Sigmoid colon (tissue), 7 donors: ENCODE results near the gene NEO1. TPM values are rescaled to one million over a fixed set of nuclear protein-coding genes. Genes with fewer than 3 reads are reported as not detected.
"Not testable (repeated sequence)": the region's sequence is repeated elsewhere in the genome, so short reads cannot be mapped to it uniquely, and the experiment has no call there.

Experiments used
- DNase-seq: peaks from one replicate; pipeline ENCODE4 v3.0.0-alpha.2; 2019
- H3K27ac ChIP-seq, 4 donors: fragments of 200-600 bp; sonication (generic); one replicate each; pipeline ENCODE4 v1.5.1; 2016 to 2019; ENCODE audit warnings: mild to moderate bottlenecking in 1 of 4
- H3K27me3 ChIP-seq, 3 donors: fragments of 200-600 bp; sonication (generic); one replicate each; pipeline ENCODE4 v1.5.1; 2019; ENCODE audit warnings: mild to moderate bottlenecking in 1 of 3
- H3K36me3 ChIP-seq, 4 donors: fragments of 200-600 bp; sonication (generic); one replicate each; pipeline ENCODE4 v1.5.1; 2016 to 2019
- H3K4me1 ChIP-seq, 4 donors: fragments of 200-600 bp; sonication (generic); one replicate each; pipeline ENCODE4 v1.5.1; 2017 to 2019
- H3K4me3 ChIP-seq, 4 donors: fragments of 200-600 bp; sonication (generic); one replicate each; pipeline ENCODE4 v1.5.1; 2017 to 2019; ENCODE audit warnings: mild to moderate bottlenecking in 2 of 4, moderate library complexity in 1 of 4
- H3K9me3 ChIP-seq, 4 donors: fragments of 200-600 bp in 3 of 4; sonication (generic) in 3 of 4; one replicate each; pipeline versions ENCODE4 v1.5.1 to v1.6.1; 2013 to 2019
- CTCF ChIP-seq, 4 experiments: fragments of 450-650 bp in 3 of 4; fragments of 200-600 bp in 1 of 4; IDR thresholded peaks; one replicate each; pipeline ENCODE4 v1.5.1; 2016 to 2019; ENCODE audit warnings: antibody characterized with exemption in 4 of 4, mild to moderate bottlenecking in 3 of 4, moderate library complexity in 2 of 4
- EP300 ChIP-seq, 4 donors: sonication (generic); formaldehyde crosslinking; IDR thresholded peaks; one replicate each; pipeline ENCODE4 v1.6.1; 2017; ENCODE audit warnings: antibody characterized with exemption in 4 of 4
- POLR2A ChIP-seq, 2 donors: fragments of 450-650 bp; IDR thresholded peaks; one replicate each; pipeline ENCODE4 v1.6.1; 2016; ENCODE audit warnings: antibody characterized with exemption in 2 of 2, mild to moderate bottlenecking in 2 of 2, moderate library complexity in 2 of 2
- POLR2AphosphoS5 ChIP-seq, 4 donors: sonication (generic); formaldehyde crosslinking; IDR thresholded peaks; one replicate each; pipeline ENCODE4 v1.6.1; 2017; ENCODE audit warnings: antibody characterized with exemption in 4 of 4
- WGBS, 2 donors: extraction: QIAGEN DNeasy Blood & Tissue Kit; methylation state at CpG; one replicate each; pipeline ENCODE4 v1.1.7; 2013; 5-methylcytosine and 5-hydroxymethylcytosine counted together
- intact Hi-C: fragments of 100-400 bp; cut with DNase I; formaldehyde crosslinking; loops from one replicate; pipeline ENCODE4 v1.15.1; 2023
- polyA plus RNA-seq, 3 donors: library from polyadenylated mRNA; stranded (reverse); fragments of 200-250 nt; gene quantifications; one replicate each; pipeline ENCODE4 v1.2.3, GENCODE V29; 2013
- total RNA-seq, 4 donors: library from RNA; depleted of rRNA; stranded (reverse); fragments of >200 nt; gene quantifications; one replicate each; pipeline ENCODE4 v1.1.0, GENCODE V29; 2016
- donor health status: healthy with polysubstance abuse.
- donor health status: Bipolar disorder and iron deficiency.
- donor health status: healthy.

The NEO1 gene
- total and polyA plus RNA-seq, 7 donors = 9.0 to 56.5 (median 26.8) TPM

- Histone ChIP-seq H3K27me3 (no peaks in the 10 kb centered on the region), H3K4me3 (no peak overlapping the region), H3K9me3 (no peaks in the 10 kb centered on the region), H3K36me3 (peaks cover 6 to 77% (median 24%) of the 10 kb centered on the region in 4 donors), H3K4me1 (no peaks in the 10 kb centered on the region), H3K27ac (no peak overlapping the region)
- 45 to 69% methylated on average over 4 of the region's 4 CpGs for WGBS, 2 donors
- no peak for DNase-seq
- intact Hi-C loops = no loop called here
- no peak for TF ChIP-seq POLR2AphosphoS5 (IDR thresholded peaks at IDR 0.05)
- TF ChIP-seq POLR2A (IDR thresholded peaks at IDR 0.05) = no peak
- no peak for TF ChIP-seq EP300 (IDR thresholded peaks at IDR 0.05)
- TF ChIP-seq CTCF (IDR thresholded peaks at IDR 0.05) = no peak
These were observed 241.5 kb downstream of the NEO1 start for GRCh38 chr15:73293773-73294172.

- intact Hi-C loops = no loop called here
- Histone ChIP-seq H3K9me3 (no peaks in the 10 kb centered on the region), H3K36me3 (peaks cover 4 to 79% (median 15%) of the 10 kb centered on the region in 4 donors), H3K27ac (no peak overlapping the region), H3K27me3 (no peaks in the 10 kb centered on the region), H3K4me1 (no peaks in the 10 kb centered on the region), H3K4me3 (no peak overlapping the region)
- WGBS, 2 donors = 75 to 78% methylated on average over 6 of the region's 6 CpGs
- no peak for TF ChIP-seq EP300 (IDR thresholded peaks at IDR 0.05)
- DNase-seq = no peak
These were observed 243.5 kb downstream of the NEO1 start for GRCh38 chr15:73295630-73296286.

- no peak overlapping the region for H3K4me3 ChIP-seq
- no peak for DNase-seq
- H3K9me3 ChIP-seq = no peaks in the 10 kb centered on the region
- H3K36me3 ChIP-seq = peaks cover 4 to 79% (median 21%) of the 10 kb centered on the region in 4 donors
- no peak overlapping the region for H3K27ac ChIP-seq
- no peaks in the 10 kb centered on the region for H3K4me1 ChIP-seq
- intact Hi-C loops = no loop called here
- H3K27me3 ChIP-seq = no peaks in the 10 kb centered on the region
- no peak for TF ChIP-seq POLR2AphosphoS5 (IDR thresholded peaks at IDR 0.05)
- WGBS, 2 donors = 87 to 90% methylated on average over 9 of the region's 9 CpGs
These were observed 244.5 kb downstream of the NEO1 start for GRCh38 chr15:73296609-73297353.

GRCh38 chr15:73298522-73299245 lies 246.4 kb downstream of the NEO1 start:
- no peak overlapping the region for H3K27ac ChIP-seq
- no peaks in the 10 kb centered on the region for H3K27me3 ChIP-seq
- H3K4me1 ChIP-seq = no peaks in the 10 kb centered on the region
- no peak for TF ChIP-seq EP300 (IDR thresholded peaks at IDR 0.05)
- no peak for TF ChIP-seq POLR2A (IDR thresholded peaks at IDR 0.05)
- no peak for TF ChIP-seq CTCF (IDR thresholded peaks at IDR 0.05)
- TF ChIP-seq POLR2AphosphoS5 (IDR thresholded peaks at IDR 0.05) = no peak
- DNase-seq = no peak
- WGBS, 2 donors = 35 to 70% methylated on average over 7 of the region's 7 CpGs
- intact Hi-C loops = no loop called here
- H3K4me3 ChIP-seq = no peak overlapping the region
- H3K9me3 ChIP-seq = no peaks in the 10 kb centered on the region
- peaks cover 4 to 91% (median 29%) of the 10 kb centered on the region in 4 donors for H3K36me3 ChIP-seq

GRCh38 chr15:73300286-73300685 lies 248.0 kb downstream of the NEO1 start:
- H3K4me3 ChIP-seq, intact Hi-C loops, DNase-seq, H3K27me3 ChIP-seq, H3K4me1 ChIP-seq, H3K9me3 ChIP-seq, H3K27ac ChIP-seq: not testable (repeated sequence)
- 76 to 88% methylated on average over 11 of the region's 11 CpGs for WGBS, 2 donors
- peaks cover 4 to 84% (median 34%) of the 10 kb centered on the region in 4 donors for H3K36me3 ChIP-seq

GRCh38 chr15:73303636-73304035 lies 251.4 kb downstream of the NEO1 start:
- Histone ChIP-seq H3K27ac (no peak overlapping the region), H3K9me3 (no peaks in the 10 kb centered on the region), H3K4me3 (no peak overlapping the region), H3K27me3 (no peaks in the 10 kb centered on the region), H3K36me3 (peaks cover 0 to 59% (median 28%) of the 10 kb centered on the region in 4 donors), H3K4me1 (no peaks in the 10 kb centered on the region)
- DNase-seq = no peak
- WGBS, 2 donors = 56 to 80% methylated on average over 5 of the region's 5 CpGs
- TF ChIP-seq CTCF (IDR thresholded peaks at IDR 0.05) (no peak), POLR2A (IDR thresholded peaks at IDR 0.05) (no peak), EP300 (IDR thresholded peaks at IDR 0.05) (no peak), POLR2AphosphoS5 (IDR thresholded peaks at IDR 0.05) (no peak)
- intact Hi-C loops = no loop called here
